Measurements from ENCODE around the gene IGSF6. TPM values are rescaled to one million over a fixed set of nuclear protein-coding genes. Genes with fewer than 3 reads are reported as not detected.

The IGSF6 gene, protein sequence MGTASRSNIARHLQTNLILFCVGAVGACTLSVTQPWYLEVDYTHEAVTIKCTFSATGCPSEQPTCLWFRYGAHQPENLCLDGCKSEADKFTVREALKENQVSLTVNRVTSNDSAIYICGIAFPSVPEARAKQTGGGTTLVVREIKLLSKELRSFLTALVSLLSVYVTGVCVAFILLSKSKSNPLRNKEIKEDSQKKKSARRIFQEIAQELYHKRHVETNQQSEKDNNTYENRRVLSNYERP
- not detected in 2 replicates for total RNA-seq (2021)
- long read RNA-seq, result 0 reads

DNA sequence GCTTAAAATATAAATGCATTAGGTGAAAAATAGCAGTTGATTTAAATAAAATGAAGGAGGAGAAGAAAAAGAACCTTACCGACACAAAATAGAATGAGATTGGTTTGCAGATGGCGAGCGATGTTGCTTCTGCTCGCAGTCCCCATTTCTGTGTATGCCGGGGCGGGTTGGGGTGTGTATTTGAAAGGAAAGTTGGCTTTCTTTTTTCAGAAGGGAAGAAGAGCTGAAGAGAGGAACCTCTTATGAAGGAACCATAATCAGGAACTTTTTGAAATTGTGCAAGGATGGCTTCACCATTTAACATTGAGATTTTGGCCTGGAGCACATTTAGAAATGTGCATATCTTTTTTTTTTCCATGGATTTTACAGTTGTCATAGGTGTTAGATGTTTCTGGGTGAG is at the start of gene IGSF6:
Gene IGSF6, minus strand, starts transcription at position 156 of the 400 bp plus-strand sequence. Its CDS starts 10 bp downstream, at position 146.
- Histone ChIP-seq H2BK12ac (ENCODE audit: insufficient read length, low read depth, low read length) (no peak within 1 kb of the TSS), H3K27ac (ENCODE audit: insufficient read length, low read depth, low read length) (no peak within 1 kb of the TSS), H4K20me1 (ENCODE audit: control insufficient read depth, insufficient read depth, insufficient read length) (no peaks in the 10 kb centered on the region), H2BK15ac (ENCODE audit: low read depth, low read length) (no peak within 1 kb of the TSS), H4K91ac (ENCODE audit: insufficient read length, low read depth, low read length) (no peak within 1 kb of the TSS), H4K5ac (ENCODE audit: insufficient read length, low read depth, low read length) (no peak within 1 kb of the TSS), H3T11ph (ENCODE audit: low read length) (no peak within 1 kb of the TSS), H3K18ac (ENCODE audit: insufficient read length, low read depth, low read length) (no peak within 1 kb of the TSS), H3K23me2 (ENCODE audit: insufficient read length, low read depth, low read length, poor library complexity, severe bottlenecking) (no peaks in the 10 kb centered on the region), H3K9me3 (ENCODE audit: control insufficient read depth, low read depth, low read length) (no peaks in the 10 kb centered on the region), H3K23ac (ENCODE audit: insufficient read length, low read depth, low read length) (no peak within 1 kb of the TSS), H3K79me2 (ENCODE audit: insufficient read depth, low read length) (0 out of 2 replicates have a peak, but pooled peaks cover 1% of the 10 kb centered on the region), H3K79me1 (ENCODE audit: insufficient read depth, low read depth, low read length, poor library complexity, severe bottlenecking) (no peaks in the 10 kb centered on the region), H2BK20ac (ENCODE audit: low read depth, low read length, poor library complexity, severe bottlenecking) (no peak within 1 kb of the TSS), H2BK5ac (ENCODE audit: insufficient read length, low read length) (no peak within 1 kb of the TSS), H3K14ac (ENCODE audit: insufficient read depth, low read length) (no peak within 1 kb of the TSS), H3K9ac (ENCODE audit: extremely low read depth, insufficient read length, low read length) (no peak within 1 kb of the TSS), H2BK120ac (ENCODE audit: low read depth, low read length, poor library complexity, severe bottlenecking) (no peak within 1 kb of the TSS), H4K8ac (replicated peaks; ENCODE audit: insufficient read length, low read depth, low read length) (no peak within 1 kb of the TSS), H2AK5ac (ENCODE audit: insufficient read length, low read length) (no peak within 1 kb of the TSS), H3K27me3 (ENCODE audit: insufficient read depth, low read length) (no peaks in the 10 kb centered on the region), H2AFZ (ENCODE audit: low read length) (no peak within 1 kb of the TSS), H3K4me1 (ENCODE audit: insufficient read depth, low read length) (no peaks in the 10 kb centered on the region), H3K4ac (ENCODE audit: low read depth, low read length) (no peak within 1 kb of the TSS), H3K56ac (ENCODE audit: insufficient read length, low read depth, low read length) (no peak within 1 kb of the TSS), H3K4me2 (ENCODE audit: insufficient read depth, insufficient read length, low read length) (no peak within 1 kb of the TSS)
- Mint-ChIP-seq H3K27me3 (ENCODE audit: low read depth) (no peaks in the 10 kb centered on the region; the same call in 1 of the 2 replicates), H3K9me3 (no peaks in the 10 kb centered on the region), H3K4me1 (peaks cover 2 to 5% of the 10 kb centered on the region in 2 experiments; a peak in 1 of 4 replicates), H3K4me3 (no peak within 1 kb of the TSS), H3K27ac (peak within 1 kb of the TSS; percentile 19 to 78 (median 31); a peak in 3 of 7 replicates), H3K36me3 (ENCODE audit: insufficient read depth in 1 of 3, low read depth in 3 of 3) (peaks cover 0 to 7% (median 4%) of the 10 kb centered on the region in 3 experiments; a peak in 2 of 7 replicates)
- DNase-seq, result no peak
- no CpG with 5 or more reads among the region's 6 CpGs for WGBS (ENCODE audit: extremely low coverage, insufficient read length, low lambda C conversion rate)
- no peak for TF ChIP-seq CTCF (conservative IDR thresholded peaks at IDR 0.05)
